GM19193 (cell line): ENCODE data around the gene PRKAG2.

Experiments used
- POLR2A ChIP-seq: IDR thresholded peaks from 4 replicates; pipeline ENCODE4 v1.6.1; 2011; ENCODE audit not compliant: insufficient read depth, insufficient read length; ENCODE audit errors: extremely low read depth

PRKAG2 gene

GRCh38 chr7:151706277-151707104 lies 170.4 kb downstream of the PRKAG2 start:
- no peak for TF ChIP-seq POLR2A

- TF ChIP-seq POLR2A: no peak
These were observed 171.2 kb downstream of the PRKAG2 start for GRCh38 chr7:151705636-151706276.

- TF ChIP-seq POLR2A: no peak
These were observed 171.8 kb downstream of the PRKAG2 start for GRCh38 chr7:151704960-151705635.

GRCh38 chr7:151704299-151704959 lies 172.5 kb downstream of the PRKAG2 start:
- TF ChIP-seq POLR2A: no peak

GRCh38 chr7:151702961-151703360 lies 174.0 kb downstream of the PRKAG2 start:
- no peak for TF ChIP-seq POLR2A

GRCh38 chr7:151700586-151701165 lies 176.2 kb downstream of the PRKAG2 start:
- TF ChIP-seq POLR2A: no peak

GRCh38 chr7:151699928-151700319 lies 177.0 kb downstream of the PRKAG2 start:
- TF ChIP-seq POLR2A: no peak

- TF ChIP-seq POLR2A: no peak
These were observed 177.6 kb downstream of the PRKAG2 start for GRCh38 chr7:151699147-151699927.

- TF ChIP-seq POLR2A: no peak
These were observed 179.0 kb downstream of the PRKAG2 start for GRCh38 chr7:151697942-151698341.

- TF ChIP-seq POLR2A: no peak
These were observed 179.4 kb downstream of the PRKAG2 start for GRCh38 chr7:151697515-151697895.

GRCh38 chr7:151696721-151697514 lies 180.0 kb downstream of the PRKAG2 start:
- no peak for TF ChIP-seq POLR2A

- no peak for TF ChIP-seq POLR2A
These were observed 180.9 kb downstream of the PRKAG2 start for GRCh38 chr7:151695951-151696541.
